ENCODE data around the gene COX6A1. TPM values are rescaled to one million over a fixed set of nuclear protein-coding genes. Genes with fewer than 3 reads are reported as not detected.

COX6A1 gene
- total RNA-seq, 1 donor from 2014 or later = 258 TPM

GRCh38 chr12:120470150-120470784 is 32.4 kb downstream of the COX6A1 start:
- DNase-seq (no peak), ATAC-seq (no peak)
- Histone ChIP-seq H3K27ac (peak overlapping the region; percentile 92), H3K9me3 (no peaks in the 10 kb centered on the region), H3K36me3 (peaks cover 15% of the 10 kb centered on the region), H3K27me3 (no peaks in the 10 kb centered on the region), H3K4me3 (peak overlapping the region; percentile 65), H3K4me1 (peaks cover 26% of the 10 kb centered on the region)
- intact Hi-C loops (cut with DNase I) = no loop called here
- TF ChIP-seq CTCF (IDR thresholded peaks at IDR 0.05) = no peak

- H3K27ac ChIP-seq = no peak overlapping the region
- no peak for ATAC-seq
- peaks cover 1% of the 10 kb centered on the region for H3K36me3 ChIP-seq
- no peak for TF ChIP-seq CTCF (IDR thresholded peaks at IDR 0.05)
- H3K4me1 ChIP-seq = peaks cover 11% of the 10 kb centered on the region
- H3K9me3 ChIP-seq = no peaks in the 10 kb centered on the region
- DNase-seq = no peak
- no peak overlapping the region for H3K4me3 ChIP-seq
- no peaks in the 10 kb centered on the region for H3K27me3 ChIP-seq
- intact Hi-C loops (cut with DNase I) = no loop called here
Measured at GRCh38 chr12:120472521-120472920, 34.6 kb downstream of the COX6A1 start.

GRCh38 chr12:120473807-120474615 is 36.1 kb downstream of the COX6A1 start:
- peaks cover 6% of the 10 kb centered on the region for H3K4me1 ChIP-seq
- TF ChIP-seq CTCF (IDR thresholded peaks at IDR 0.05) = no peak
- ATAC-seq = no peak
- intact Hi-C loops (cut with DNase I) = no loop called here
- H3K27ac ChIP-seq = no peak overlapping the region
- DNase-seq = no peak
- no peaks in the 10 kb centered on the region for H3K27me3 ChIP-seq
- no peaks in the 10 kb centered on the region for H3K36me3 ChIP-seq
- no peak overlapping the region for H3K4me3 ChIP-seq
- H3K9me3 ChIP-seq = no peaks in the 10 kb centered on the region

- no peak overlapping the region for H3K27ac ChIP-seq
- ATAC-seq (peak; percentile 66), DNase-seq (no peak)
Measured at GRCh38 chr12:120474616-120474960, 36.7 kb downstream of the COX6A1 start.

GRCh38 chr12:120475643-120476042 is 37.7 kb downstream of the COX6A1 start:
- Histone ChIP-seq H3K27ac (no peak overlapping the region), H3K4me3 (no peak overlapping the region), H3K9me3 (no peaks in the 10 kb centered on the region), H3K27me3 (no peaks in the 10 kb centered on the region), H3K4me1 (no peaks in the 10 kb centered on the region), H3K36me3 (no peaks in the 10 kb centered on the region)
- no peak for TF ChIP-seq CTCF (IDR thresholded peaks at IDR 0.05)
- intact Hi-C loops (cut with DNase I) = no loop called here
- ATAC-seq = no peak
- no peak for DNase-seq

More at GRCh38 chr12:120474616-120474960, 36.7 kb downstream of the COX6A1 start:
- H3K27me3 ChIP-seq = no peaks in the 10 kb centered on the region
- H3K9me3 ChIP-seq = no peaks in the 10 kb centered on the region
- H3K4me3 ChIP-seq = no peak overlapping the region
- intact Hi-C loops (cut with DNase I) = no loop called here
- no peaks in the 10 kb centered on the region for H3K36me3 ChIP-seq
- H3K4me1 ChIP-seq = peaks cover 6% of the 10 kb centered on the region
- no peak for TF ChIP-seq CTCF (IDR thresholded peaks at IDR 0.05)

Measured in upper lobe of right lung (tissue), 1 donor.